ENCODE data around the gene FBXO17.
A peak's percentile ranks its signal among the peaks of the same experiment; 100 is the strongest.
"Not testable (repeated sequence)": the region's sequence is repeated elsewhere in the genome, so short reads cannot be mapped to it uniquely, and the experiment has no call there.

The FBXO17 gene

GRCh38 chr19:38978326-38978689 is 2.8 kb upstream of the FBXO17 start:
- no peak for DNase-seq

GRCh38 chr19:38977445-38978325 is 2.1 kb upstream of the FBXO17 start:
- no peak for DNase-seq

- no peak for DNase-seq
Measured at GRCh38 chr19:38975861-38976271, 324 bp upstream of the FBXO17 start.

- DNase-seq: no peak
Measured at GRCh38 chr19:38974624-38975213, 823 bp downstream of the FBXO17 start.

GRCh38 chr19:38971672-38972071 is 3.9 kb downstream of the FBXO17 start:
- no peak for DNase-seq

- DNase-seq: no peak
Measured at GRCh38 chr19:38970664-38971532, 4.6 kb downstream of the FBXO17 start.

GRCh38 chr19:38966149-38966548 is 9.4 kb downstream of the FBXO17 start:
- DNase-seq: not testable (repeated sequence)

- DNase-seq: no peak
Measured at GRCh38 chr19:38964738-38965137, 10.8 kb downstream of the FBXO17 start.

GRCh38 chr19:38959618-38960017 is 15.9 kb downstream of the FBXO17 start:
- DNase-seq: no peak

- no peak for DNase-seq
Measured at GRCh38 chr19:38958301-38958700, 17.2 kb downstream of the FBXO17 start.

GRCh38 chr19:38956264-38956663 is 19.3 kb downstream of the FBXO17 start:
- DNase-seq: no peak

GRCh38 chr19:38953677-38954076 is 21.9 kb downstream of the FBXO17 start:
- no peak for DNase-seq

- no peak for DNase-seq
Measured at GRCh38 chr19:38952395-38953165, 23.0 kb downstream of the FBXO17 start.

GRCh38 chr19:38951187-38951586 is 24.4 kb downstream of the FBXO17 start:
- DNase-seq: no peak

GRCh38 chr19:38949580-38950367 is 25.8 kb downstream of the FBXO17 start:
- peak; percentile 89 for DNase-seq

- no peak for DNase-seq
Measured at GRCh38 chr19:38946229-38947010, 29.1 kb downstream of the FBXO17 start.

- DNase-seq: no peak
Measured at GRCh38 chr19:38945562-38946228, 29.8 kb downstream of the FBXO17 start.

GRCh38 chr19:38944981-38945506 is 30.5 kb downstream of the FBXO17 start:
- no peak for DNase-seq

- DNase-seq: no peak
Measured at GRCh38 chr19:38942471-38943181, 32.9 kb downstream of the FBXO17 start.

All from right forelimb (tissue), 1 donor.